Measurements from ENCODE around the gene C12orf75. TPM values are rescaled to one million over a fixed set of nuclear protein-coding genes. Genes with fewer than 3 reads are reported as not detected.

The C12orf75 gene
- total RNA-seq, 1 experiment from 2014 or later = 1.3 TPM

- ChIA-PET CTCF (no interaction called here), POLR2A (ENCODE audit: unreplicated experiment) (no interaction called here)
- Histone ChIP-seq H4K20me1 (ENCODE audit: insufficient read depth) (no peaks in the 10 kb centered on the region), H2AFZ (no peak overlapping the region), H3K9me3 (ENCODE audit: insufficient read depth, low read depth) (no peaks in the 10 kb centered on the region; the same call in 1 of the 2 replicates), H3K27ac (no peak overlapping the region), H3F3A (ENCODE audit: insufficient read depth, low read depth) (no peaks in the 10 kb centered on the region), H3K4me2 (no peak overlapping the region), H3K36me3 (ENCODE audit: low read depth) (no peaks in the 10 kb centered on the region), H3K9me2 (ENCODE audit: insufficient read depth) (no peaks in the 10 kb centered on the region), H3K27me3 (ENCODE audit: insufficient read depth, low read depth) (no peaks in the 10 kb centered on the region; the same call in 1 of the 2 replicates), H3K4me1 (replicated peaks; ENCODE audit: insufficient read depth) (no peaks in the 10 kb centered on the region), H3K4me3 (no peak overlapping the region), H3K79me2 (ENCODE audit: low read depth) (no peaks in the 10 kb centered on the region)
- DNase-seq = no peak
- intact Hi-C loops (cut with micrococcal nuclease; ENCODE audit: unreplicated experiment) = no loop called here
- TF ChIP-seq CTCF (conservative IDR thresholded peaks at IDR 0.05) (no peak), EZH2 (IDR thresholded peaks at IDR 0.05; ENCODE audit: low read depth) (no peak)
- no TSS peak for BruUV-seq (replicated peaks)
Measured at GRCh38 chr12:105393587-105393986, 63.1 kb downstream of the C12orf75 start.

DNA sequence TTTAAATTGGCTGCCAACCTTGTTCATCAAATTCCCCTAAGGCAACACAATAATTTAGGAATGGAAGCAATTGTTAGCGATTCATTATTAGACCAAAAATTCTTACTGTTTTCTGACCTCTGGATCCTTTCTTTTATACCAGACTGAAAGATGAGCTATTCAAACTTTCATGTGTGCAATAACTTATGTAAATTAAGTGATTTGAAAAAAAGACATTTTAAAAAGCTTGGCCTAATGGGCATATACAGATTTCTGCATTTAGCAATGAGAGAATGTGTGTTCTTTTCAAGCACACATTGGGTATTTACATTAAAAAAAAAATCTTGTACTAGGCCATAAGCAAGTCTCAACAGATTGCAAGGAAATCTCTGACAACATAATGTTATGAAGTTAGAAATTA, 65.5 kb downstream of the C12orf75 start:
- H3K4me3 ChIP-seq = no peak overlapping the region
- H3K27me3 ChIP-seq (ENCODE audit: insufficient read depth, low read depth) = no peaks in the 10 kb centered on the region
- no peak for TF ChIP-seq EZH2 (IDR thresholded peaks at IDR 0.05; ENCODE audit: low read depth)
- no peak for TF ChIP-seq CTCF (conservative IDR thresholded peaks at IDR 0.05)
- intact Hi-C loops (cut with micrococcal nuclease; ENCODE audit: unreplicated experiment) = no loop called here
- no TSS peak for BruUV-seq (replicated peaks)
- H3K36me3 ChIP-seq (ENCODE audit: low read depth) = no peaks in the 10 kb centered on the region
- H3K4me2 ChIP-seq = no peak overlapping the region
- POLR2A ChIA-PET (ENCODE audit: unreplicated experiment) = no interaction called here
- H2AFZ ChIP-seq = no peak overlapping the region
- no peaks in the 10 kb centered on the region for H3F3A ChIP-seq (ENCODE audit: insufficient read depth, low read depth)
- H3K79me2 ChIP-seq (ENCODE audit: low read depth) = no peaks in the 10 kb centered on the region
- CTCF ChIA-PET = no interaction called here
- no peaks in the 10 kb centered on the region; the same call in 1 of the 2 replicates for H3K9me3 ChIP-seq (ENCODE audit: insufficient read depth, low read depth)
- no peak for DNase-seq
- no peak overlapping the region for H3K27ac ChIP-seq
- H3K9me2 ChIP-seq (ENCODE audit: insufficient read depth) = no peaks in the 10 kb centered on the region
- H3K4me1 ChIP-seq (replicated peaks; ENCODE audit: insufficient read depth) = no peaks in the 10 kb centered on the region
- no peaks in the 10 kb centered on the region for H4K20me1 ChIP-seq (ENCODE audit: insufficient read depth)

DNA sequence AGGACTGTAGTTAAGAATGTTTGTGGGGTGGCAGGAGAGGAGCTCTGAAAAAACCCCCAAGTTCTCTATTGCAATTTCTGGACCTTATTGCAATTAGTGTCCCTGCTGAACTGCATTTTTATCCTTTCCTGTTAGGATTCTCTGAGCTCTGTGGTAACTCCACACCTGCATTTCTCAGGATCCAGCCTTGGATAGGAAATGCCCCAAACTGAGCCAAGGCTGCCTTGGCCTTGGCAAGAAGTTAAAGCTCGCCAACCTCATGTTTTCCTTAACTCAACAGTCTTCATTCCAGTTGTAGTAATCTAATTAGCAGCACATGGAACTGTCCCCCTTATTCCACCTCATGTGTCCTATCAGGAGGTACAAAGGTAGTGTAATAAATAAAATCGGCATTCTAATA, 66.5 kb downstream of the C12orf75 start:
- no peaks in the 10 kb centered on the region for H4K20me1 ChIP-seq (ENCODE audit: insufficient read depth)
- intact Hi-C loops (cut with micrococcal nuclease; ENCODE audit: unreplicated experiment) = no loop called here
- H3K79me2 ChIP-seq (ENCODE audit: low read depth) = no peaks in the 10 kb centered on the region
- BruUV-seq (replicated peaks) = no TSS peak
- no peak overlapping the region for H2AFZ ChIP-seq
- no peak overlapping the region for H3K27ac ChIP-seq
- H3F3A ChIP-seq (ENCODE audit: insufficient read depth, low read depth) = no peaks in the 10 kb centered on the region
- H3K9me2 ChIP-seq (ENCODE audit: insufficient read depth) = no peaks in the 10 kb centered on the region
- ChIA-PET POLR2A (ENCODE audit: unreplicated experiment) (no interaction called here), CTCF (no interaction called here)
- H3K27me3 ChIP-seq (ENCODE audit: insufficient read depth, low read depth) = no peaks in the 10 kb centered on the region
- H3K4me2 ChIP-seq = no peak overlapping the region
- TF ChIP-seq CTCF (conservative IDR thresholded peaks at IDR 0.05) (no peak), EZH2 (IDR thresholded peaks at IDR 0.05; ENCODE audit: low read depth) (no peak)
- H3K4me3 ChIP-seq = no peak overlapping the region
- no peaks in the 10 kb centered on the region for H3K4me1 ChIP-seq (replicated peaks; ENCODE audit: insufficient read depth)
- H3K9me3 ChIP-seq (ENCODE audit: insufficient read depth, low read depth) = no peaks in the 10 kb centered on the region; the same call in 1 of the 2 replicates
- H3K36me3 ChIP-seq (ENCODE audit: low read depth) = no peaks in the 10 kb centered on the region
- no peak for DNase-seq
